Measurements from ENCODE around the gene LGALS4. TPM values are rescaled to one million over a fixed set of nuclear protein-coding genes. Genes with fewer than 3 reads are reported as not detected.
"Not testable (repeated sequence)": the region's sequence is repeated elsewhere in the genome, so short reads cannot be mapped to it uniquely, and the experiment has no call there.

The LGALS4 gene
- total RNA-seq, 1 experiment from 2014 or later = not detected

DNA sequence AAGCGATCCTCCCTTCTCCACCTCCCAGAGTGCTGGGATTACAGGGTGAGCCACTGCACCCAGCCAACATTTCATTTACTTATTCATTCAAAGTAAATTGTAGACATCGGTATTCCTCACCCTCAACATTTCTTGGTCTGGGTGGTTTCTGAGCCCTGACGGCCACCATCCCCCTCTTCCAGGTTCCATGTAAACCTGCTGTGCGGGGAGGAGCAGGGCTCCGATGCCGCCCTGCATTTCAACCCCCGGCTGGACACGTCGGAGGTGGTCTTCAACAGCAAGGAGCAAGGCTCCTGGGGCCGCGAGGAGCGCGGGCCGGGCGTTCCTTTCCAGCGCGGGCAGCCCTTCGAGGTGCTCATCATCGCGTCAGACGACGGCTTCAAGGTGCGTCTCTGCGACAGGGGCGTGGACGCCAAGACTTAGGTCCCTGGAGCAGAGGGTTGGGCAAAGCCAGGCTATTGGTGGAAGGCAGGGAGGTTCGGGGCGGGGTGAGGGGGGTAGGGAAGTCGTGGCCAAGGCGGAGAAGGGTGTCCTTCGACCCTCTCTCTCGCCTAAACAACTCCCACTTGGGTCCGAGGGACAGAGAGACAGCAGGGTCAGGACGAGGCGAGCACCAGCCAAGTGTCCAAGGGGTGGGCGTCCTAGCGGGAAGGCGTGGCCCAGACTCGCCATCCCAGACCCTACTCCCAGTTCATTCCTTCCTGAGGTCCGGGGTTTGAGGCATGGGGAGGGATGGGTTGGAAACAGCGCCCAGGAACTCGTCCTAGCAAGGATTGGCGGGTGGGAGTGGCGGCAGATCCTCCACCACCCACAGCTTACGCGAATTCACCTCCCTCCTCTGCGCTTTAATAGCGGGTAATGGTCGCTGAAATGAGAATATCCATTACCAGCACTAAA, 22.0 kb downstream of the LGALS4 start:
- H3K27ac ChIP-seq; H3K4me3 ChIP-seq; H3K27me3 ChIP-seq (replicated peaks); H3K4me1 ChIP-seq (replicated peaks); H3K9me3 ChIP-seq (replicated peaks); H3K36me3 ChIP-seq; DNase-seq (ENCODE audit: low read depth in 1 of 2, low spot score in 2 of 2): not testable (repeated sequence)

DNA sequence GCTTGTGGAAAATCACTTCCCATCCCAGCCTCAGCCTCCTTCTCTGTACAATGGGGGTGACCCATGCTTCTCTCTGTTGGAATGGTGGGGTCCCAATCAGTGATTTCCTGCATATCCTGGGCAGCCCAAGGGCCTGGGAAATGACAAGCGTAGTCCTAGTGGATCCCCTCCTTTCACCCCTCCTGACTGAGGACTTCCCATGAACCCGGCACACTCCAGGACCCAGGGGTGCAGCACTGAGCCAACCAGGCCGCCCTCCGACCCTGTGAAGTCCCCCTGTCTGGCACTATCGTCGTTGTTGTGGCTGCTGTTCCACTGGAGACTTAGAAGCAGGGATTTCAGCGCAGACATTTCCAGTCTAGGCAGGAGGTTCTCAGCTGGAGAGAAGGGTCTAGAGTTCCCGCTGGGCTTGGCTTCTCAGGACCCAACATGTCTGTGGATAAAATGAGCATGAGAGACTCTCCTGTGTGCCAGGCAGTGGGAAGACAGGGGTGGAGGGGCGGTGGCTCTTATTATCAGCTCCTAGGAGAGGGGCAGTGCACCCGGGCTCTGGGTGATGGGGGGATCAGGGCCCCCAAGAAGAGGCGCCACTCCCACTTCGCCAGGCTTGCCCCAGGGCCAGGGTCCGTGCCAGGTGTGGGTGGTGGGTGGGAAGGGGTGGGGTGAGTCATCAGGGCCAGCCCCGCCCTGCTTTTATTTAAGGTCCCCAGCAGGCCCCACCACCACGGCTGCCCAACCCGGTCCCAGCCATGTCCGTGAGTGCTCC, 24.1 kb downstream of the LGALS4 start, which contains the start of gene LGALS7B:
Gene LGALS7B, plus strand, starts transcription at position 723 of the 766 bp plus-strand sequence. Its CDS starts 27 bp downstream, at position 750.
- H3K27me3 ChIP-seq (replicated peaks) = no peaks in the 10 kb centered on the region
- H3K4me3 ChIP-seq = no peak within 1 kb of the TSS
- no peak for DNase-seq (ENCODE audit: low read depth in 1 of 2, low spot score in 2 of 2)
- no peaks in the 10 kb centered on the region for H3K9me3 ChIP-seq (replicated peaks)
- H3K27ac ChIP-seq = no peak within 1 kb of the TSS
- H3K36me3 ChIP-seq = no peaks in the 10 kb centered on the region
- H3K4me1 ChIP-seq (replicated peaks) = peaks cover 8% of the 10 kb centered on the region

DNA sequence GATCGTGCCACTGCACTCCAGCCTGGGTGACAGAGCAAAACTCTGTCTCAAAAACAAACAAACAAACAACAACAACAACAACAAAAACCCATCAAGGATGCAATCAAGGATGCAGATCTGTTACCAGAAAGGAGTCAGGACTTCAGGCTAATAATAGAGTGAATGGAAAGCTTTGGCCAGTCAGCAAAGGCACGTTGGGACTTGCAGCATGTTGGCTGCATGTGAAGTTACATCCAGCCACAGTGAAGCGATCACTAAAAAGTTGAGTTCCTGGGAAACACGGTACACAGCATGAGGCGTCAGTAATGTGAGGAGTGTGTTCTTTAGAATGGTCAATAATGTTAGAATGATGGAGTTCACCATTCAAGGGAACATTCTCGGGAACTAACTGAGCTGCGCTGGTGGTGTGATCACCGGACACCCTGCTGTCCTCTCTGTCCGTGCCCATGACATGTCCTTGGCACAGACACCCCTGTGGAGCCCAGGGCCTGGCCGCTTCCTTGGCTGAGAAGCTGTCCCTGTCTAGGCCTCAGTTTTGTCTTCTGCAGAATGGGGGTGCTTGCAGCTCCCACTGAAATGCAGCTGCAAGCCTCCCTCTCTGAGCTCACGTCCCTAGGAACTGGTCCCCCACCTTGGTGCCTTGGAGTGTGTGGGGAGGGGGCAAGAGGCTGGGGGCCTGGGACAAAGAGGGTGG, 26.0 kb downstream of the LGALS4 start:
- DNase-seq (ENCODE audit: low read depth in 1 of 2, low spot score in 2 of 2) = no peak
- no peak overlapping the region for H3K4me3 ChIP-seq
- no peaks in the 10 kb centered on the region for H3K9me3 ChIP-seq (replicated peaks)
- no peaks in the 10 kb centered on the region for H3K36me3 ChIP-seq
- H3K4me1 ChIP-seq (replicated peaks) = no peaks in the 10 kb centered on the region
- H3K27me3 ChIP-seq (replicated peaks) = 0 out of 2 replicates have a peak, but pooled peaks cover 1% of the 10 kb centered on the region
- H3K27ac ChIP-seq = no peak overlapping the region

DNA sequence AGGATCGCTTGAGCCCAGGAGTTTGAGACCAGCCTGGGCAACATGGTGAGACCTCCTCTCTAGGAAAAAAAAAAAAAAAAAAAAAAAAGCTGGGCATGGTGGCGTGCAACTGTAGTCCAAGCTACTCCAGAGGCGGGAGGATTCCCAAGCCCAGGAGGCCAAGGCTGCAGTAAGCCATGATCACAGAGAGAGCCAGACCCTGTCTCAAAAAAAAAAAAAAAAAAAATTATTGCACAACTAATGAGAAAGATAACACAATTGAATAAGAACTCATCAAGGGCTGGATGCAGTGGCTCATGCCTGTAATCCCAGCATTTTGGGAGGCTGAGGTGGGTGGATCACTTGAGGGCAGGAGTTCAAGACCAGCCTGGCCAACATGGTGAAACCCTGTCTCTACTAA, 26.7 kb downstream of the LGALS4 start:
- H3K4me3 ChIP-seq; H3K4me1 ChIP-seq (replicated peaks); H3K36me3 ChIP-seq; H3K27me3 ChIP-seq (replicated peaks); H3K9me3 ChIP-seq (replicated peaks); H3K27ac ChIP-seq; DNase-seq (ENCODE audit: low read depth in 1 of 2, low spot score in 2 of 2): not testable (repeated sequence)

DNA sequence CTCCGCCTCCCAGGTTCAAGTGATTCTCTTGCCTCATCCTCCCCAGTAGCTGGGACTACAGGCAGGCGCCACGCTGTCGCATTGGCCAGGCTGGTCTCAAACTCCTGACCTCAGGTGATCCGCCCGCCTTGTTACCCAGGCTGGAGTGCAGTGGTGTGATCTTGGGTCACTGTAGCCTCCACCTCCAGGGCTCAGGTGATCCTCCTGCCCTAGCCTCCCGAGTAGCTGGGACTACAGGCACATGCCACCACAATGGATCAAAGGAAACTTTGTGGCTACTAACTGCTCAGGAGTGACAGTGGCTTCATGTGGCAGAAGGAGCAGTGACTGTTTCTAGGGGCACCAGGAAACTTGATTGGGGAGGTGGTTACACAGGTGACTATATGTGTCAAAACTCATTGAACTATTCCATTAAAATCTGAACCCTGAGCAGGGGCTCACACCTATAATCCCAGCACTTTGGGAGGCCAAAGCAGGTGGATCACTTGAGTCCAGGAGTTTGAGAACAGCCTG, 27.5 kb downstream of the LGALS4 start:
- Histone ChIP-seq H3K9me3 (replicated peaks) (no peaks in the 10 kb centered on the region), H3K36me3 (no peaks in the 10 kb centered on the region), H3K4me1 (replicated peaks) (no peaks in the 10 kb centered on the region), H3K27me3 (replicated peaks) (peaks cover 10% of the 10 kb centered on the region; the same call in 1 of the 2 replicates), H3K4me3 (no peak overlapping the region), H3K27ac (no peak overlapping the region)
- no peak for DNase-seq (ENCODE audit: low read depth in 1 of 2, low spot score in 2 of 2)

DNA sequence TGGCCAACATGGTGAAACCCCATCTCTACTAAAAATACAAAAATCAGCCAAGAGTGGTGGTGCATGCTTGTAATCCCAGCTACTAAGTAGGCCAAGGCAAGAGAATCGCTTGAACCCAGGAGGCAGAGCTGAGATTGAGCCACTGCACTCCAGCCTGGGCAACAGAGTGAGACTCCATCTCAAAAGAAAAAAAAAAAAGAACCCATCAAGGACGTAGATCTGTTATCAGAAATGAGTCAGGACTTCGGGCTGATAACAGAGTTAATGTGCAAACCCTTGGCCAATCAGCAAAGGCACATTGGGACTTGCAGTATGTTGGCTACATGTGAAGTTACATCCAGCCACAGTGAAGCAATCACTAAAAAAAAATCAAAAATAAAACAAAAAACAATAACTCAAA, 28.5 kb downstream of the LGALS4 start:
- Histone ChIP-seq H3K4me3 (no peak overlapping the region), H3K4me1 (replicated peaks) (no peaks in the 10 kb centered on the region), H3K27me3 (replicated peaks) (peaks cover 10% of the 10 kb centered on the region; the same call in 1 of the 2 replicates), H3K36me3 (no peaks in the 10 kb centered on the region), H3K9me3 (replicated peaks) (no peaks in the 10 kb centered on the region), H3K27ac (no peak overlapping the region)
- no peak for DNase-seq (ENCODE audit: low read depth in 1 of 2, low spot score in 2 of 2)

DNA sequence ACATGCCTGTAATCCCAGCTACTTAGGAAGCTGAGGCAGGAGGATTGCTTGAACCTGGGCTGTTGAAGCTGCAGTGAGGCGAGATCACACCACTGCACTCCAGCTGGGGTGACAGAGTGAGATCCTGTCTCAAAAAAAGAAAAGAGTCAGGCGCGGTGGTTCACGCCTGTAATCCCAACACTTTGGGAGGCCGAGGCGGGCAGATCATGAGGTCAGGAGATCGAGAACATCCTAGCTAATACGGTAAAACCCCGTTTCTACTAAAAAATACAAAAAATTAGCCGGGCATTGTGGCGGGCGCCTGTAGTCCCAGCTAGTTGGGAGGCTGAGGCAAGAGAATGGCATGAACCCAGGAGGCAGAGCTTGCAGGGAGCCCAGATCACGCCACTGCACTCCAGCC, 30.5 kb downstream of the LGALS4 start:
- H3K4me3 ChIP-seq; DNase-seq (ENCODE audit: low read depth in 1 of 2, low spot score in 2 of 2); H3K27ac ChIP-seq; H3K9me3 ChIP-seq (replicated peaks); H3K36me3 ChIP-seq; H3K27me3 ChIP-seq (replicated peaks); H3K4me1 ChIP-seq (replicated peaks): not testable (repeated sequence)

DNA sequence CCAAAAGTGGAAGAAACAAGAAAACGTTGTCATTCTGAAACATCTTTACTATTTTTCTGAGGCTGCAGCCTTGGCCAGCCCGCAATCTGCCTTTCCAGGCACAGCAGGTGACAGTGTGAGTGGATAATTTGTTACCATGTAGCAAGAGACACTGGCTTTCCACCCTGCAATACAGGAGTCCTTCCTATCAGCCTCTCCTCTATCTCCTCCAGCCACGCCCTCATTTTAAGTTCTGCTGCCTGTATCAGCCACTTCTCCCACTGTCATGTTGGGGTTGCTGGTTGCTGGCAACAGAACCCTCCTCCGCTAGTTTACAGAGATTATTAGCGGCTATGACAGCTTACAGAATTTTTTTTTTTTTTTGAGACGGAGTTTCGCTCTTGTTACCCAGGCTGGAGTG, 31.7 kb downstream of the LGALS4 start:
- no peak for DNase-seq (ENCODE audit: low read depth in 1 of 2, low spot score in 2 of 2)
- H3K9me3 ChIP-seq (replicated peaks) = no peaks in the 10 kb centered on the region
- H3K27me3 ChIP-seq (replicated peaks) = peaks cover 10% of the 10 kb centered on the region; the same call in 1 of the 2 replicates
- H3K4me1 ChIP-seq (replicated peaks) = no peaks in the 10 kb centered on the region
- no peak overlapping the region for H3K27ac ChIP-seq
- no peaks in the 10 kb centered on the region for H3K36me3 ChIP-seq
- no peak overlapping the region for H3K4me3 ChIP-seq

DNA sequence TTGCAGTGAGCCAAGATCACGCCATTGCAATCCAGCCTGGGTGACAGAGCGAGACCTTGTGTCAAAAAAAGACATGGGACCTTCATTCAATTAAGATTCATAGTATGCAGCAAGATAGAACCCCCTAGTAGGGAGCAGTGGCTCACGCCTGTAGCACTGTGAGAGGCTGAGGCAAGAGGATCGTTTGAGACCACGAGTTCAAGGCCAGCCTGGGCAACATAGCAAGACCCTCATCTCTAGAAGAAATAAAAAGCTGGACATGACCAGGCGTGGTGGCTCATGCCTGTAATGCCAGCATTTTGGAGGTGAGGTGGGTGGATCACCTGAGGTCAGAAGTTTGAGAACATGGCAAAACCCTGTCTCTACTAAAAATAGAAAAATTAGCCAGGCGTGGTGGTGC, 32.3 kb downstream of the LGALS4 start:
- no peaks in the 10 kb centered on the region for H3K9me3 ChIP-seq (replicated peaks)
- H3K27me3 ChIP-seq (replicated peaks) = peaks cover 10% of the 10 kb centered on the region; the same call in 1 of the 2 replicates

DNA sequence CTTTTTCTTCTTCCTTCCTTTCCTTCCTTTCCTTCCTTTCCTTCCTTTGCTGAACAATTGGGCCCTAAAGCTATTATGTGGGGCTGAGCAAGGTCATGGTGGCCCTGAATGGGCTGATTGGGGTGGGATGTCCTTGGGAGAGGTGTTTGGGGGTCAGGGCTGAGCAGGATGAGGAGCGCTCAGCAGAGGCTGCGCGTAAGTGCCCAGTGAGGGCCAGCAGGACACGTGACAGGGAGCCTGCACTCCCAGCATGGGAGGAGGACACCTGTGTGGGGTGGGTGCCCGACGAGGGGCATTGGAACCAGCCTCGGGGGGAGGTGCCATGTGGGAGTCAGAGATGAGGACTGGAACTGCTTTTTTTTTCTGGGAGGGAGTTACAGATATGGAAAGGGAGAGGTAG, 34.0 kb downstream of the LGALS4 start:
- H3K4me3 ChIP-seq = no peak overlapping the region

More for the DNA sequence above, 32.3 kb downstream of the LGALS4 start:
- H3K4me1 ChIP-seq (replicated peaks) = no peaks in the 10 kb centered on the region
- no peaks in the 10 kb centered on the region for H3K36me3 ChIP-seq
- no peak overlapping the region for H3K27ac ChIP-seq
- no peak overlapping the region for H3K4me3 ChIP-seq
- DNase-seq (ENCODE audit: low read depth in 1 of 2, low spot score in 2 of 2) = no peak

DNA sequence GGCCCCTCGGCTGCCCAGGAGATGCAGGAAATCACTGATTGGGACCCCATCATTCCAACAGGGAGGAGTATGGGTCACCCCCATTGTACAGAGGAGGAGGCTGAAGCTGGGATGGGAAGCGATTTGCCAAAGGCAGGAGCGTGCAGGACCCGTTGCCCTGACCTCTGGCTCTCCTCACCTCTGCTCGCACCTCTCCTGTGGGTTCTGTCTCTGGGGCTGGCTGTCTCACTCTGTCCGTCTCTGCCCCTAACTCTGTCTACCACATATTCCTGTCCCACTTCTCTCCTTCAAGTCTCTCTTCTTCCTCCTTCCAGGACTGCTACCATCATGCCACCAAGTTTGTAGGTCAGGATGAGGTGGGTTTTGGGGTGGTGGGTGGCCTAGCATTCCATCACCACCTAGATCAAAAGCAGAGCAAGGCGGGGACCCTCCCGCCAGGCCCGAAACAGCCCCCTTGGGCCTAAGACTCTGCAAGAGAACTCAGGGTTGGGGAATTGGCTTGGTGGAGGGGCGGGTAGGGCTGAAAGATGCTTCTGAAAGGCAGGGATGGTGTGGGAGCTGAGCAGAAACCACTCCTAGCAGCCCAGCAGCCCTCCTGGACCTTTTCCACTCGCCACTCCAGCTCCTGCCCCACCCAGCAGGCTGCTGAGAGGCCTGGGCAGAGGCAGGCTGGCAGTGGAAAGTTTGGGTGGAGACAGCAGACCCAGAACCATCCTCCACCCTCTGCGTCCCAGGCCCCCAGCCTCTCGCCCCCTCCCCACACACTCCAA, 38.4 kb downstream of the LGALS4 start:
- Histone ChIP-seq H3K27ac (no peak overlapping the region), H3K4me3 (no peak overlapping the region), H3K4me1 (replicated peaks) (peaks cover 6% of the 10 kb centered on the region; the same call in 1 of the 2 replicates), H3K9me3 (replicated peaks) (no peaks in the 10 kb centered on the region), H3K36me3 (no peaks in the 10 kb centered on the region), H3K27me3 (replicated peaks) (no peaks in the 10 kb centered on the region)
- DNase-seq (ENCODE audit: low read depth in 1 of 2, low spot score in 2 of 2) = no peak

More for the DNA sequence above, 34.0 kb downstream of the LGALS4 start:
- H3K27me3 ChIP-seq (replicated peaks) = peaks cover 10% of the 10 kb centered on the region; the same call in 1 of the 2 replicates
- H3K36me3 ChIP-seq = no peaks in the 10 kb centered on the region
- no peak for DNase-seq (ENCODE audit: low read depth in 1 of 2, low spot score in 2 of 2)
- no peaks in the 10 kb centered on the region for H3K9me3 ChIP-seq (replicated peaks)
- H3K27ac ChIP-seq = no peak overlapping the region
- H3K4me1 ChIP-seq (replicated peaks) = no peaks in the 10 kb centered on the region

DNA sequence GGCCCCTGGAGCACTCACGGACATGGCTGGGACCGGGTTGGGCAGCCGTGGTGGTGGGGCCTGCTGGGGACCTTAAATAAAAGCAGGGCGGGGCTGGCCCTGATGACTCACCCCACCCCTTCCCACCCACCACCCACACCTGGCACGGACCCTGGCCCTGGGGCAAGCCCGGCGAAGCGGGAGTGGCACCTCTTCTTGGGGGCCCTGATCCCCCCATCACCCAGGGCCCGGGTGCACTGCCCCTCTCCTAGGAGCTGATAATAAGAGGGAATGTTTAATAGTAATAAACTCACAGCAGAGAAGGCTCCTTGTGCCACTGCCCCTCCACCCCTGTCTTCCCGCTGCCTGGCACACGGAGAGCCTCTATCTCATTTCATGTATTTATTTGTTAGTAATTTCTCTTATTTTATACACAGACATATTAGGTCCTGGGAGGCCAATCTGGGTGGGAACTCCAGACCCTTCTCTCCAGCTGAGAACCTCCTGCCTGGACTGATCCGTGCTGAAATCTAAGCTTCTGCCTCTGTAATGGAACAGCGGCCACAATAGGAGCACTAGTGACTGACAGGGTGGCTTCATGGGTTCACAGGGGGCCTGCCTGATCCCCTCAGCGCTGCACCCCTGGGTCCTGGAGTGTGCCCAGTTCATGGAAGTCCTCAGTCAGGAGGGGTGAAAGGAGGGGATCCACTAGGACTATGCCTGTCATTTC, 39.1 kb downstream of the LGALS4 start, which contains the start of gene LGALS7:
Gene LGALS7, minus strand, starts transcription at position 49 of the 709 bp plus-strand sequence. Its CDS starts 25 bp downstream, at position 24.
- DNase-seq (ENCODE audit: low read depth in 1 of 2, low spot score in 2 of 2) = no peak
- no peak within 1 kb of the TSS for H3K27ac ChIP-seq
- H3K27me3 ChIP-seq (replicated peaks) = no peaks in the 10 kb centered on the region
- H3K4me3 ChIP-seq = no peak within 1 kb of the TSS
- H3K4me1 ChIP-seq (replicated peaks) = peaks cover 6% of the 10 kb centered on the region; the same call in 1 of the 2 replicates
- H3K9me3 ChIP-seq (replicated peaks) = no peaks in the 10 kb centered on the region
- H3K36me3 ChIP-seq = no peaks in the 10 kb centered on the region

Measured in SJSA1 (cell line).